ENCODE results near the gene GPR62. TPM values are rescaled to one million over a fixed set of nuclear protein-coding genes. Genes with fewer than 3 reads are reported as not detected.

GPR62 gene
- total RNA-seq, 1 donor from 2014 or later: not detected

DNA sequence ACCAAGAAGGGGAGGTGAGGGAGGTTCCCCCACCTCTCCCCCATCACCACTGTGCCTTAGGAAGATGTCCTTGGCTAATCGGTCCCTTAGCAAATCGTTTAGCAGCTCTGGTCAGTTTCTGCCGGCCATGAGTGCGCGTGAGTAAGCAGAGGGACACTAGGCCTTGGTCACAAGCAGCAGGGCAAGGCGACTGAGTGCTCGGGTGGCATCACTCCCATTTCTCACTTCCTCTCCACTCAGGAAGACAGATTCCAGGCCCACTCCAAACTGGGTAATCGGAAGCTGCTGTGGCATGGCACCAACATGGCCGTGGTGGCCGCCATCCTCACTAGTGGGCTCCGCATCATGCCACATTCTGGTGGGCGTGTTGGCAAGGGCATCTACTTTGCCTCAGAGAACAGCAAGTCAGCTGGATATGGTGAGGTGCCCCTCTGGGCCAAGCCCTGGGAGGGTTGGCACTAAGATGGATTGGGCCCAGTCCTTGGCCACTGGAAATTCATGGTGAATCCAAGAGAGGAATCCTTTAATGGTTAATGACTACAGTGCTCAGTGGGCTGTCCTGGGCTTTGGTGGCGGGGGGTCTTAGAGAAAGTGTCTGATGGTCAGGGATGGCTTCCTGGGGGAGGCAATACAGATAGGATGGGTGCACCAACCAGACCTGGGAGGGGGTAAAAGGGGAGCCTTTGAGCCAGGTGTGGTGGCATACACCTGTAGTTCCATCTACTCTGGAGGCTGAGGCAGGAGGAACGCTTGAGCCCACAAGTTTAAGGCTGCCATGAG lies 9.1 kb upstream of the GPR62 start:
- Histone ChIP-seq H3K4me3 (ENCODE audit: low read depth, low read length) (no peak overlapping the region), H3K36me3 (ENCODE audit: control insufficient read depth, insufficient read depth, low read length) (no peaks in the 10 kb centered on the region), H3K27me3 (ENCODE audit: control insufficient read depth, insufficient read depth, low read length) (no peaks in the 10 kb centered on the region)
- TF ChIP-seq, protein P1, sequence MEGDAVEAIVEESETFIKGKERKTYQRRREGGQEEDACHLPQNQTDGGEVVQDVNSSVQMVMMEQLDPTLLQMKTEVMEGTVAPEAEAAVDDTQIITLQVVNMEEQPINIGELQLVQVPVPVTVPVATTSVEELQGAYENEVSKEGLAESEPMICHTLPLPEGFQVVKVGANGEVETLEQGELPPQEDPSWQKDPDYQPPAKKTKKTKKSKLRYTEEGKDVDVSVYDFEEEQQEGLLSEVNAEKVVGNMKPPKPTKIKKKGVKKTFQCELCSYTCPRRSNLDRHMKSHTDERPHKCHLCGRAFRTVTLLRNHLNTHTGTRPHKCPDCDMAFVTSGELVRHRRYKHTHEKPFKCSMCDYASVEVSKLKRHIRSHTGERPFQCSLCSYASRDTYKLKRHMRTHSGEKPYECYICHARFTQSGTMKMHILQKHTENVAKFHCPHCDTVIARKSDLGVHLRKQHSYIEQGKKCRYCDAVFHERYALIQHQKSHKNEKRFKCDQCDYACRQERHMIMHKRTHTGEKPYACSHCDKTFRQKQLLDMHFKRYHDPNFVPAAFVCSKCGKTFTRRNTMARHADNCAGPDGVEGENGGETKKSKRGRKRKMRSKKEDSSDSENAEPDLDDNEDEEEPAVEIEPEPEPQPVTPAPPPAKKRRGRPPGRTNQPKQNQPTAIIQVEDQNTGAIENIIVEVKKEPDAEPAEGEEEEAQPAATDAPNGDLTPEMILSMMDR (IDR thresholded peaks at IDR 0.05; ENCODE audit: insufficient read depth, low read length, poor library complexity, severe bottlenecking): no peak
- no peak for DNase-seq (ENCODE audit: low read depth)

DNA sequence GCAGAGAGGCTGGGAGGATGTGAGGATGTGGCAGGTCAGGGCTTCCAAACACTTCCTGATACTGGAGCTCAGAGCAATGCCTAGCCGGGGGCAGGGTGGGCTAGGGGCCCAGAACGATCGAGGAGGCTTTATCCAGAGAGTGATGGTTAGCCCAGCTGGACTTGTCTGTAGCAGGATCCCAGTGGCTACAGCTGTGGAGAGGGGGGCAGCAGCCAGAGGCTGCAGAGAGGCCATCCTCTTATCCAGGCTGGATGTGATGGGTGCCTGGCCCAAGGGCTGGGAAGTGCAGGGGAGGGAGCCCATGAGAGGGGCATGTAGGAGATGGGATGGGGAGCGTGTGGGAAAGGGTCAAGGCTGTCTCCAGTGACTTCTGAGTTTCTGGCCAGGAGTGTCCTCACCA lies 8.4 kb upstream of the GPR62 start:
- no peak for DNase-seq (ENCODE audit: low read depth)
- Histone ChIP-seq H3K36me3 (ENCODE audit: control insufficient read depth, insufficient read depth, low read length) (no peaks in the 10 kb centered on the region), H3K4me3 (ENCODE audit: low read depth, low read length) (no peak overlapping the region), H3K27me3 (ENCODE audit: control insufficient read depth, insufficient read depth, low read length) (no peaks in the 10 kb centered on the region)
- TF ChIP-seq, protein P1 (IDR thresholded peaks at IDR 0.05; ENCODE audit: insufficient read depth, low read length, poor library complexity, severe bottlenecking): no peak

DNA sequence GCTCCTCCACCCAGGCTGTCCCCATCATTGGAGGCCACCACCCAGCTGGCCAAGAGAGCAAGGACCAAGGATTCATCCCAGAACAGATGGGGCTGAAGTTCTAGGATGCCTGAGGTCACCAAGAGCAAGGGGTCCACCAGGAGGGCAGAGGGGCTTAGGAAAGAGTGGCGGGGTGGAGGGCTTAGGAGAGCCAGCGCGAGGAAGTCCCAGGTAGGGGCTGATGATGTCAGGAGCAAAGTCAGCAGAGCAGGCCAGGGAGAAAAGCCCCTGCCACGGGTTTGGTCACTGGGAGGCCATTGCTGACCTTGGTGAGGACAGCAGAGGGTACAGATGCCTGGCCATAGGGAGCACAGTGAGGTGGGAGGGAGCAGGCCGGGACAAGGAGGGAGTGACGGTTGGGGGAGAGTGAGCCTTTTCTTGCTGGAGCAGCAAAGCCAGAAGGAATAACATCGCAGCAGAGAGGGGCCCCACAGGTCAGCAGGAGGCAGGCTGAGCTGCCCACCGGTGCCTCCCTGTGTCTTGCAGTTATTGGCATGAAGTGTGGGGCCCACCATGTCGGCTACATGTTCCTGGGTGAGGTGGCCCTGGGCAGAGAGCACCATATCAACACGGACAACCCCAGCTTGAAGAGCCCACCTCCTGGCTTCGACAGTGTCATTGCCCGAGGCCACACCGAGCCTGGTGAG lies 7.8 kb upstream of the GPR62 start:
- Histone ChIP-seq H3K36me3 (ENCODE audit: control insufficient read depth, insufficient read depth, low read length) (no peaks in the 10 kb centered on the region), H3K27me3 (ENCODE audit: control insufficient read depth, insufficient read depth, low read length) (no peaks in the 10 kb centered on the region), H3K4me3 (ENCODE audit: low read depth, low read length) (no peak overlapping the region)
- TF ChIP-seq, protein P1 (IDR thresholded peaks at IDR 0.05; ENCODE audit: insufficient read depth, low read length, poor library complexity, severe bottlenecking): no peak
- no peak for DNase-seq (ENCODE audit: low read depth)

DNA sequence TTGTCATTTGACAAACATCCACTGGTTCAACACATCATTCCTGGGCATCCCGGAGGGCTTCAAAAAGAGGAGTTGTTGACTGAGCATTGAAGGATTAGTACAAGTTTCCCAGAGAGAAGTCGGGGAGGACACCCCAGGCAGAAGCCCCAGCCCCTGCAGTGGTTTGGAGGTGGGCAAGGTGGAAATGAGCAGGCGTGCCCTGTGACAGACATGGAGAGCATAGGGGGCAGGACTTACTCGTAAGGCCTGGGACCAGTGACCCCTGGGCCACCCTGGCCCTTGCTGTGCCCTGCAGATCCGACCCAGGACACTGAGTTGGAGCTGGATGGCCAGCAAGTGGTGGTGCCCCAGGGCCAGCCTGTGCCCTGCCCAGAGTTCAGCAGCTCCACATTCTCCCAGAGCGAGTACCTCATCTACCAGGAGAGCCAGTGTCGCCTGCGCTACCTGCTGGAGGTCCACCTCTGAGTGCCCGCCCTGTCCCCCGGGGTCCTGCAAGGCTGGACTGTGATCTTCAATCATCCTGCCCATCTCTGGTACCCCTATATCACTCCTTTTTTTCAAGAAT lies 7.1 kb upstream of the GPR62 start:
- TF ChIP-seq, protein P1 (IDR thresholded peaks at IDR 0.05; ENCODE audit: insufficient read depth, low read length, poor library complexity, severe bottlenecking): no peak
- Histone ChIP-seq H3K36me3 (ENCODE audit: control insufficient read depth, insufficient read depth, low read length) (no peaks in the 10 kb centered on the region), H3K4me3 (ENCODE audit: low read depth, low read length) (no peak overlapping the region), H3K27me3 (ENCODE audit: control insufficient read depth, insufficient read depth, low read length) (no peaks in the 10 kb centered on the region)
- no peak for DNase-seq (ENCODE audit: low read depth)

DNA sequence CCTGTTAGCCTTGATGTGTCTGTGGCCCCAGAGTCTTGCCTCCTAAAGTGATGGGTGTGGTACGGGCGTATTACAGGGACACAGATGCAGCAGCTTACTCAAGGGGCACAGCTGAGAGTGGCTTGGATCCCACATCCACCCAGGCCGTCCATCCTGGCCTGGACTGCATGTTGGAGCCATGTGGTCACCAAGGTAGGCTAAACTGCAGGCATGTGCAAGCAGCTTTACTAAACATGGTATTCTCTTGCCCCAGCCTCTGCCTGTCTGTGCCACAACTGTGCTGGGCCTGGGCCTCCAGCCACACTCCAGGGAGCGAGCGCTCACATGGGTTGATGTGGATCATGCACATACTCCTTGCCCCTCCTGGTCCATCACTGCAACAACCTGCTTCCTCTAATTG lies 6.1 kb upstream of the GPR62 start:
- H3K4me3 ChIP-seq (ENCODE audit: low read depth, low read length): no peak overlapping the region
- no peak for DNase-seq (ENCODE audit: low read depth)
- TF ChIP-seq, protein P1 (IDR thresholded peaks at IDR 0.05; ENCODE audit: insufficient read depth, low read length, poor library complexity, severe bottlenecking): no peak

More for the DNA sequence above, 6.1 kb upstream of the GPR62 start:
- peaks cover 4% of the 10 kb centered on the region for H3K27me3 ChIP-seq (ENCODE audit: control insufficient read depth, insufficient read depth, low read length)
- H3K36me3 ChIP-seq (ENCODE audit: control insufficient read depth, insufficient read depth, low read length): no peaks in the 10 kb centered on the region
